ENCODE measurements around the gene PRR23E. TPM values are rescaled to one million over a fixed set of nuclear protein-coding genes. Genes with fewer than 3 reads are reported as not detected.

PRR23E gene
- total and polyA plus RNA-seq, 10 of the 15 experiments (the other 5 are each of a cell fraction or from before 2014, with no cell fraction given) = not detected

DNA sequence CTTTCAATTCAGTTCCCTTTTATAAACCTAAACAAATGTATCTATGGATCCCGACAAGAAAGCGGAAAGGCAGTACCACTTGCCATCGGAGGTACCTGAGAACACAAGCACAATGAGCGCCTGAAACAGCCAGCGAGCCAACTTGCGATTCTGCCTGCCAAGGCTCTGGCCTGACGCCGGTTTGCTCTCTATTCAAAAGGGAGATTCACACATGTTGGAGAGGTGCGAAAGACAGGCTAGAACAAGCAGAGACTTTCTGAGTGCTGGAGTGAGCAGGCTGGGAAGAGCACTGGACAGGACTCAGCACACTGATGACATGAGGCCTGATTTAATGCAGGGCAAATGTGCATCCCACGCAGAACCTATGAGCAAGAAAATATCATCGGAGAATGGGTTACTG lies 17.7 kb upstream of the PRR23E start:
- CTCF ChIA-PET = interaction anchor here (0.6 kb wide), 1 partner anchor 366 kb away, joined by 3 read pairs; no protein-coding TSS in a partner anchor

More for the DNA sequence above, 17.7 kb upstream of the PRR23E start:
- ChIA-PET RAD21 (ENCODE audit: unreplicated experiment) (no interaction called here), SMC1A (ENCODE audit: uncharacterized antibody, unreplicated experiment) (no interaction called here), POLR2A (no interaction called here)
- ATAC-seq (no peak), FAIRE-seq (no peak), DNase-seq (ENCODE audit: low read depth, low spot score) (no peak)
- no peaks in the 10 kb centered on the region; a peak in 2 of 4 replicates for H3K27me3 ChIP-seq (replicated peaks in 1 of 2; ENCODE audit: control insufficient read depth in 2 of 2, insufficient read depth in 2 of 2, low read length in 1 of 2)
- no peaks in the 10 kb centered on the region for H3K36me3 ChIP-seq (ENCODE audit: control insufficient read depth in 2 of 2, insufficient read depth in 2 of 2, low read length in 1 of 2)
- intact Hi-C loops (cut with micrococcal nuclease; ENCODE audit: unreplicated experiment) (no loop called here), in situ Hi-C loops (cut with MboI) (no loop called here)
- no peak overlapping the region for H3K27ac ChIP-seq (ENCODE audit: control insufficient read depth, insufficient read depth)
- no peaks in the 10 kb centered on the region for H3K79me2 ChIP-seq (ENCODE audit: control insufficient read depth, insufficient read depth, low read length)
- WGBS (ENCODE audit: insufficient coverage, insufficient replicate concordance, low lambda C conversion rate, missing lambda C conversion rate) = 59% methylated on average over 11 of the region's 11 CpGs
- H2AFZ ChIP-seq (ENCODE audit: control insufficient read depth, low read depth, low read length) = no peak overlapping the region
- H3K4me1 ChIP-seq (ENCODE audit: control insufficient read depth, insufficient read depth, low read length) = no peaks in the 10 kb centered on the region
- no peak overlapping the region for H3K4me2 ChIP-seq (ENCODE audit: control insufficient read depth, insufficient read depth)
- no peak overlapping the region for H3K9ac ChIP-seq (ENCODE audit: control insufficient read depth, insufficient read depth, low read length)
- no peak overlapping the region for H3K4me3 ChIP-seq
- no peaks in the 10 kb centered on the region; the same call in 2 of the 3 replicates for H3K9me3 ChIP-seq (replicated peaks; ENCODE audit: control insufficient read depth, insufficient read depth, low read length)
- TF ChIP-seq, protein P1, sequence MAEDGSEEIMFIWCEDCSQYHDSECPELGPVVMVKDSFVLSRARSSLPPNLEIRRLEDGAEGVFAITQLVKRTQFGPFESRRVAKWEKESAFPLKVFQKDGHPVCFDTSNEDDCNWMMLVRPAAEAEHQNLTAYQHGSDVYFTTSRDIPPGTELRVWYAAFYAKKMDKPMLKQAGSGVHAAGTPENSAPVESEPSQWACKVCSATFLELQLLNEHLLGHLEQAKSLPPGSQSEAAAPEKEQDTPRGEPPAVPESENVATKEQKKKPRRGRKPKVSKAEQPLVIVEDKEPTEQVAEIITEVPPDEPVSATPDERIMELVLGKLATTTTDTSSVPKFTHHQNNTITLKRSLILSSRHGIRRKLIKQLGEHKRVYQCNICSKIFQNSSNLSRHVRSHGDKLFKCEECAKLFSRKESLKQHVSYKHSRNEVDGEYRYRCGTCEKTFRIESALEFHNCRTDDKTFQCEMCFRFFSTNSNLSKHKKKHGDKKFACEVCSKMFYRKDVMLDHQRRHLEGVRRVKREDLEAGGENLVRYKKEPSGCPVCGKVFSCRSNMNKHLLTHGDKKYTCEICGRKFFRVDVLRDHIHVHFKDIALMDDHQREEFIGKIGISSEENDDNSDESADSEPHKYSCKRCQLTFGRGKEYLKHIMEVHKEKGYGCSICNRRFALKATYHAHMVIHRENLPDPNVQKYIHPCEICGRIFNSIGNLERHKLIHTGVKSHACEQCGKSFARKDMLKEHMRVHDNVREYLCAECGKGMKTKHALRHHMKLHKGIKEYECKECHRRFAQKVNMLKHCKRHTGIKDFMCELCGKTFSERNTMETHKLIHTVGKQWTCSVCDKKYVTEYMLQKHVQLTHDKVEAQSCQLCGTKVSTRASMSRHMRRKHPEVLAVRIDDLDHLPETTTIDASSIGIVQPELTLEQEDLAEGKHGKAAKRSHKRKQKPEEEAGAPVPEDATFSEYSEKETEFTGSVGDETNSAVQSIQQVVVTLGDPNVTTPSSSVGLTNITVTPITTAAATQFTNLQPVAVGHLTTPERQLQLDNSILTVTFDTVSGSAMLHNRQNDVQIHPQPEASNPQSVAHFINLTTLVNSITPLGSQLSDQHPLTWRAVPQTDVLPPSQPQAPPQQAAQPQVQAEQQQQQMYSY (CRISPR knock-in tag; IDR thresholded peaks at IDR 0.05) = no peak
- TF ChIP-seq, protein P2, sequence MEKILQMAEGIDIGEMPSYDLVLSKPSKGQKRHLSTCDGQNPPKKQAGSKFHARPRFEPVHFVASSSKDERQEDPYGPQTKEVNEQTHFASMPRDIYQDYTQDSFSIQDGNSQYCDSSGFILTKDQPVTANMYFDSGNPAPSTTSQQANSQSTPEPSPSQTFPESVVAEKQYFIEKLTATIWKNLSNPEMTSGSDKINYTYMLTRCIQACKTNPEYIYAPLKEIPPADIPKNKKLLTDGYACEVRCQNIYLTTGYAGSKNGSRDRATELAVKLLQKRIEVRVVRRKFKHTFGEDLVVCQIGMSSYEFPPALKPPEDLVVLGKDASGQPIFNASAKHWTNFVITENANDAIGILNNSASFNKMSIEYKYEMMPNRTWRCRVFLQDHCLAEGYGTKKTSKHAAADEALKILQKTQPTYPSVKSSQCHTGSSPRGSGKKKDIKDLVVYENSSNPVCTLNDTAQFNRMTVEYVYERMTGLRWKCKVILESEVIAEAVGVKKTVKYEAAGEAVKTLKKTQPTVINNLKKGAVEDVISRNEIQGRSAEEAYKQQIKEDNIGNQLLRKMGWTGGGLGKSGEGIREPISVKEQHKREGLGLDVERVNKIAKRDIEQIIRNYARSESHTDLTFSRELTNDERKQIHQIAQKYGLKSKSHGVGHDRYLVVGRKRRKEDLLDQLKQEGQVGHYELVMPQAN (conservative IDR thresholded peaks at IDR 0.05) = no peak
- TF ChIP-seq TCF12 (IDR thresholded peaks at IDR 0.05; ENCODE audit: low read depth, low read length) = no peak
- TF ChIP-seq NRF1 (conservative IDR thresholded peaks at IDR 0.05; ENCODE audit: low read depth, low read length) = no peak
- TF ChIP-seq NFIC (IDR thresholded peaks at IDR 0.05; ENCODE audit: low read depth, low read length) = no peak
- TF ChIP-seq IRF4 (IDR thresholded peaks at IDR 0.05; ENCODE audit: low read depth, low read length) = no peak
- TF ChIP-seq SPI1 (IDR thresholded peaks at IDR 0.05; ENCODE audit: borderline replicate concordance, insufficient read depth, low read depth, low read length) = no peak
- TF ChIP-seq, protein P3, sequence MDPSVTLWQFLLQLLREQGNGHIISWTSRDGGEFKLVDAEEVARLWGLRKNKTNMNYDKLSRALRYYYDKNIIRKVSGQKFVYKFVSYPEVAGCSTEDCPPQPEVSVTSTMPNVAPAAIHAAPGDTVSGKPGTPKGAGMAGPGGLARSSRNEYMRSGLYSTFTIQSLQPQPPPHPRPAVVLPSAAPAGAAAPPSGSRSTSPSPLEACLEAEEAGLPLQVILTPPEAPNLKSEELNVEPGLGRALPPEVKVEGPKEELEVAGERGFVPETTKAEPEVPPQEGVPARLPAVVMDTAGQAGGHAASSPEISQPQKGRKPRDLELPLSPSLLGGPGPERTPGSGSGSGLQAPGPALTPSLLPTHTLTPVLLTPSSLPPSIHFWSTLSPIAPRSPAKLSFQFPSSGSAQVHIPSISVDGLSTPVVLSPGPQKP (IDR thresholded peaks at IDR 0.05; ENCODE audit: low read depth, low read length) = no peak
- no peak for TF ChIP-seq EED (IDR thresholded peaks at IDR 0.05; ENCODE audit: low read depth)
- TF ChIP-seq, protein P4, sequence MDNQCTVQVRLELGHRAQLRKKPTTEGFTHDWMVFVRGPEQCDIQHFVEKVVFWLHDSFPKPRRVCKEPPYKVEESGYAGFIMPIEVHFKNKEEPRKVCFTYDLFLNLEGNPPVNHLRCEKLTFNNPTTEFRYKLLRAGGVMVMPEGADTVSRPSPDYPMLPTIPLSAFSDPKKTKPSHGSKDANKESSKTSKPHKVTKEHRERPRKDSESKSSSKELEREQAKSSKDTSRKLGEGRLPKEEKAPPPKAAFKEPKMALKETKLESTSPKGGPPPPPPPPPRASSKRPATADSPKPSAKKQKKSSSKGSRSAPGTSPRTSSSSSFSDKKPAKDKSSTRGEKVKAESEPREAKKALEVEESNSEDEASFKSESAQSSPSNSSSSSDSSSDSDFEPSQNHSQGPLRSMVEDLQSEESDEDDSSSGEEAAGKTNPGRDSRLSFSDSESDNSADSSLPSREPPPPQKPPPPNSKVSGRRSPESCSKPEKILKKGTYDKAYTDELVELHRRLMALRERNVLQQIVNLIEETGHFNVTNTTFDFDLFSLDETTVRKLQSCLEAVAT (IDR thresholded peaks at IDR 0.05) = no peak
- TF ChIP-seq ZZZ3 (IDR thresholded peaks at IDR 0.05; ENCODE audit: control insufficient read depth, insufficient read length, low read depth) = no peak
- H4K20me1 ChIP-seq (ENCODE audit: control insufficient read depth, insufficient read depth) = no peaks in the 10 kb centered on the region
- BruUV-seq (replicated peaks) = no TSS peak
